ENCODE results near the gene RPE65.
A peak's percentile ranks its signal among the peaks of the same experiment; 100 is the strongest.
"Not testable (repeated sequence)": the region's sequence is repeated elsewhere in the genome, so short reads cannot be mapped to it uniquely, and the experiment has no call there.

Gene RPE65

DNA sequence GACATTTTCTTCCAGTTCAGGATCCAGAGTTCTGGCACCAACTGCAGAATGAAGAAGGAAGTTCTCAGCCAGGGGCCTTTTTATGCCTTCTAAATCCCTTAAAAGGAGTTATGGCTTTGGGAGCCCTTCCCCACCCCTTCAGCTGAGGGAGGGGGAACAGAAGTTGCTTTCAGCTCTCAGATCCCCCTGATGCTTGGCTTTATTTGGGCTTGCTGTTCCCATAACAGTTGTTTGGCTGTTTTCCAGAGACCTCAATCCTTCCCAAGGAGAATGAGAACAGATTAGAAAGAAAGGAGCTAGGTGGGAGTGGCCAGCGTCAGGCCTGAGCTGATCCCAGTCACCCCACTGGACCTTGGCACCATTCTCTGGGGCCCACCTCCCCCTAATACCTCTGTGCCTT lies at the start of gene RPE65:
RPE65 (minus strand) TSS at position 54 of the 400 bp plus-strand sequence; CDS start at position 5, 49 bp downstream.
- TF ChIP-seq, protein P1, sequence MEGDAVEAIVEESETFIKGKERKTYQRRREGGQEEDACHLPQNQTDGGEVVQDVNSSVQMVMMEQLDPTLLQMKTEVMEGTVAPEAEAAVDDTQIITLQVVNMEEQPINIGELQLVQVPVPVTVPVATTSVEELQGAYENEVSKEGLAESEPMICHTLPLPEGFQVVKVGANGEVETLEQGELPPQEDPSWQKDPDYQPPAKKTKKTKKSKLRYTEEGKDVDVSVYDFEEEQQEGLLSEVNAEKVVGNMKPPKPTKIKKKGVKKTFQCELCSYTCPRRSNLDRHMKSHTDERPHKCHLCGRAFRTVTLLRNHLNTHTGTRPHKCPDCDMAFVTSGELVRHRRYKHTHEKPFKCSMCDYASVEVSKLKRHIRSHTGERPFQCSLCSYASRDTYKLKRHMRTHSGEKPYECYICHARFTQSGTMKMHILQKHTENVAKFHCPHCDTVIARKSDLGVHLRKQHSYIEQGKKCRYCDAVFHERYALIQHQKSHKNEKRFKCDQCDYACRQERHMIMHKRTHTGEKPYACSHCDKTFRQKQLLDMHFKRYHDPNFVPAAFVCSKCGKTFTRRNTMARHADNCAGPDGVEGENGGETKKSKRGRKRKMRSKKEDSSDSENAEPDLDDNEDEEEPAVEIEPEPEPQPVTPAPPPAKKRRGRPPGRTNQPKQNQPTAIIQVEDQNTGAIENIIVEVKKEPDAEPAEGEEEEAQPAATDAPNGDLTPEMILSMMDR (IDR thresholded peaks at IDR 0.05; ENCODE audit: extremely low read depth, insufficient read depth, missing control alignments): no peak
- in situ Hi-C loops (cut with MboI; ENCODE audit: low pct_unique_long_range_greater_than_20kb, low sequenced_read_pairs, unreplicated experiment): no loop called here
- no peak for DNase-seq (ENCODE audit: low spot score)

DNA sequence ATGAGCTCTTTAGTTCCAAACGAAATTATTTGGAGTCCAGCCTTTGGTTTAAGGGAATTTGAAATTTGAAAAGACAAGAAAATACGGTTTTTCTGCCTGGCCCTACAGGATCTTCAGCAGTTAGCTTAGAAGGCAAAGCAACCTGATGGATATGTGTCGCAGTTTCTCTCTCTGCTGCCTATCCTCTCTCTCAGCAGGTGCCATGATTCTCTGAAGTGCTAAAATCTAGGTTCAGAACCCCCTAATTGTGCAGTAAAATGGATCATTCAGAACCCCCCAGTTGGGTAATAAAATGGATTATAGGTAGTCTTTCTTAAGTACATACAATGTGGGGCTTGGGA lies 47.6 kb upstream of the RPE65 start:
- no peak for DNase-seq (ENCODE audit: low spot score)
- TF ChIP-seq, protein P1 (IDR thresholded peaks at IDR 0.05; ENCODE audit: extremely low read depth, insufficient read depth, missing control alignments): no peak
- in situ Hi-C loops (cut with MboI; ENCODE audit: low pct_unique_long_range_greater_than_20kb, low sequenced_read_pairs, unreplicated experiment): no loop called here

- in situ Hi-C loops (cut with MboI; ENCODE audit: low pct_unique_long_range_greater_than_20kb, low sequenced_read_pairs, unreplicated experiment): no loop called here
- peak; percentile 91 for DNase-seq (ENCODE audit: low spot score)
- TF ChIP-seq, protein P1 (IDR thresholded peaks at IDR 0.05; ENCODE audit: extremely low read depth, insufficient read depth, missing control alignments): no peak
Measured at GRCh38 chr1:68496680-68497357, 47.1 kb upstream of the RPE65 start, which contains the start of gene DEPDC1. TSS of gene DEPDC1 (minus strand) at chr1:68497082. CDS start at chr1:68496999, 83 bp downstream.

- DNase-seq (ENCODE audit: low spot score): peak; percentile 34
- in situ Hi-C loops (cut with MboI; ENCODE audit: low pct_unique_long_range_greater_than_20kb, low sequenced_read_pairs, unreplicated experiment): no loop called here
- TF ChIP-seq, protein P1 (IDR thresholded peaks at IDR 0.05; ENCODE audit: extremely low read depth, insufficient read depth, missing control alignments): no peak
Measured at GRCh38 chr1:68495968-68496679, 46.4 kb upstream of the RPE65 start.

DNA sequence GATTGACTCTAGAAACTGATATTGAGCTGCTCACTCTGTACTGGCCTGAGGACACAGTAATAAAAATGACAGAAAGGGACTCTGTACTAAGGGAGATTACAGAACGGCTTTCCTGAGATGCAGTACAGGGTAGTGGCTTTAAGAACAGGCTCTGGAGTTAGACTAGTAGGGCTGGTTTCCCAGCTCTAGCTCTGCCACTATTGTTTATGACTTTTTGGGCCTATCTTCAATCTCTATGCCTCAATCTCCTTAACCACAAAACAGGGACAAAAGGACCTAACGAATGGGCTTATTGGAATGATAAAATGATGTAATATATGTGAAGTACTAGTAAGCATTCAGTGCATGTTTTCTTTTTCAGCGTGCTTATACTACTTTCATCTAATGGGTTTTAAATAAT lies 45.8 kb upstream of the RPE65 start:
- in situ Hi-C loops (cut with MboI; ENCODE audit: low pct_unique_long_range_greater_than_20kb, low sequenced_read_pairs, unreplicated experiment): no loop called here
- TF ChIP-seq, protein P1 (IDR thresholded peaks at IDR 0.05; ENCODE audit: extremely low read depth, insufficient read depth, missing control alignments): no peak
- DNase-seq (ENCODE audit: low spot score): peak; percentile 8

DNA sequence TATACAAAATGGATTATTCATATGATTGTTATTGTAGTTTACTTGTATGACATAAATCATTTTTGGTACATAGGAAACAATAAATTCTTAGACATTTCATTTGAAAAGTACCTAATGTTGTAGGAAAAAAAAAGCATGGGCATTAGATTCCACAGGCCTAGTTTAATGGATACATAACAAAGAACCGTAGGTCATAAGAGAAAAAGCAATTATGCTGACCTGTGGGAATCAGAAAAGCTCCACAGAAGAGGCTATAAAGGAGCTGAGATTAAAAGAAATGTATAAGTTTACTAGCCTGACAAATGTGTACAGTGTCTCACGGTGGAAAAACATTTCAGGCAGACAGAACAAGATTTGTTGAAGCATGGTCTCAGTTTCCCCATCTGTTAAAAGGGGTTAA lies 43.4 kb upstream of the RPE65 start:
- DNase-seq (ENCODE audit: low spot score): no peak
- TF ChIP-seq, protein P1 (IDR thresholded peaks at IDR 0.05; ENCODE audit: extremely low read depth, insufficient read depth, missing control alignments): no peak
- in situ Hi-C loops (cut with MboI; ENCODE audit: low pct_unique_long_range_greater_than_20kb, low sequenced_read_pairs, unreplicated experiment): no loop called here

- in situ Hi-C loops (cut with MboI; ENCODE audit: low pct_unique_long_range_greater_than_20kb, low sequenced_read_pairs, unreplicated experiment); DNase-seq (ENCODE audit: low spot score): not testable (repeated sequence)
Measured at GRCh38 chr1:68492255-68492654, 42.5 kb upstream of the RPE65 start.

All from GM13977 (cell line).